ENCODE measurements around the gene MERTK.
A peak's percentile ranks its signal among the peaks of the same experiment; 100 is the strongest.

The MERTK gene

GRCh38 chr2:111981666-111982065, 83.3 kb downstream of the MERTK start:
- no peak for DNase-seq

- no peak for DNase-seq
Measured at GRCh38 chr2:111982822-111983221, 84.4 kb downstream of the MERTK start.

- no peak for DNase-seq
Measured at GRCh38 chr2:111983478-111984212, 85.2 kb downstream of the MERTK start.

- no peak for DNase-seq
Measured at GRCh38 chr2:111984213-111984604, 85.8 kb downstream of the MERTK start.

- no peak for DNase-seq
Measured at GRCh38 chr2:111985514-111985913, 87.1 kb downstream of the MERTK start.

GRCh38 chr2:111986116-111986900, 87.9 kb downstream of the MERTK start:
- no peak for DNase-seq

GRCh38 chr2:111990375-111990774, 92.0 kb downstream of the MERTK start:
- no peak for DNase-seq

GRCh38 chr2:111990856-111991255, 92.4 kb downstream of the MERTK start:
- no peak for DNase-seq

- DNase-seq = peak; percentile 89
Measured at GRCh38 chr2:111994042-111994441, 95.6 kb downstream of the MERTK start.

GRCh38 chr2:111995148-111995547, 96.7 kb downstream of the MERTK start:
- DNase-seq = no peak

- no peak for DNase-seq
Measured at GRCh38 chr2:111999809-112000208, 101.4 kb downstream of the MERTK start.

GRCh38 chr2:112000399-112001135, 102.2 kb downstream of the MERTK start:
- DNase-seq = no peak

GRCh38 chr2:112001136-112001715, 102.8 kb downstream of the MERTK start:
- DNase-seq = peak; percentile 99

- DNase-seq = no peak
Measured at GRCh38 chr2:112001942-112002341, 103.5 kb downstream of the MERTK start.

GRCh38 chr2:112003576-112004252, 105.3 kb downstream of the MERTK start:
- DNase-seq = peak; percentile 27

GRCh38 chr2:112004253-112004645, 105.8 kb downstream of the MERTK start:
- DNase-seq = peak; percentile 99

GRCh38 chr2:112005406-112006075, 107.1 kb downstream of the MERTK start:
- peak; percentile 36 for DNase-seq

- peak; percentile 95 for DNase-seq
Measured at GRCh38 chr2:112006076-112006410, 107.6 kb downstream of the MERTK start.

GRCh38 chr2:112007493-112007892, 109.1 kb downstream of the MERTK start:
- DNase-seq = no peak

GRCh38 chr2:112008910-112009485, 110.6 kb downstream of the MERTK start:
- no peak for DNase-seq

- DNase-seq = peak; percentile 48
Measured at GRCh38 chr2:112010751-112011150, 112.3 kb downstream of the MERTK start.

- DNase-seq = no peak
Measured at GRCh38 chr2:112012556-112012955, 114.1 kb downstream of the MERTK start.

All from MV-4-11 (cell line).